Right ventricle myocardium superior (tissue), 1 donor: ENCODE data around the gene LRBA. TPM values are rescaled to one million over a fixed set of nuclear protein-coding genes. Genes with fewer than 3 reads are reported as not detected.
"Not testable (repeated sequence)": the region's sequence is repeated elsewhere in the genome, so short reads cannot be mapped to it uniquely, and the experiment has no call there.

Experiments
- ATAC-seq: fragments of 200-7000 bp; cut with Tn5 transposase; one replicate; pipeline ENCODE4 v1.9.1; 2020; ENCODE audit warnings: mild to moderate bottlenecking; ENCODE audit not compliant: poor library complexity
- DNase-seq: peaks from one replicate; pipeline ENCODE4 v3.0.0-alpha.2; 2020
- intact Hi-C: fragments of 100-400 bp; cut with DNase I; formaldehyde crosslinking; loops from one replicate; pipeline ENCODE4 v1.11.2; 2022
- total RNA-seq: library from RNA; stranded (reverse); fragmentation: NEBNext Ultra II Directional; extraction: Animal tissue kit (Norgen Biotek cat#: 25700); gene quantifications from one replicate; pipeline ENCODE4 v1.2.1, GENCODE V29; 2021
- donor health status: DM: no; HTN: yes; CAD: no; lungs with severe emphysema.

LRBA gene
- total RNA-seq, 1 donor from 2014 or later, result 17.9 TPM

DNA sequence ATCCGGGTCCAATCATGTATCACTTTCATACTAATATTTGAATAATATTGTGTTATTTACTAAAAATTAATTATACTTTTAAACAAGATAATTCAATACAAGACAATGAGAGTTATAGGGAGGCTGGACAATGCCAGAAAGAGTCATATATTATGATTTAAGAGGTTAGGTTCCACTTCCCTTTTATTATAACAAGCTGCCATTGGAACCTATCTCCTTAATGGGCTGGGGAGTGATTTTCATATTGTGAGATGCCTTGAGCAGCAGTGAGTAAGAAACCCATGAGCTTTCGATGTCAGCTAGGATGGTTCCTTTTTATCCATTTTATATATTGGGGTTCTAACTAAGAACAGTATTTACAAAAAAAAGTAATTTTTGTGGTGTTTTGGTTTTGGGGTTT, 341.3 kb downstream of the LRBA start:
- no peak for DNase-seq
- intact Hi-C loops, result no loop called here
- ATAC-seq, result no peak

DNA sequence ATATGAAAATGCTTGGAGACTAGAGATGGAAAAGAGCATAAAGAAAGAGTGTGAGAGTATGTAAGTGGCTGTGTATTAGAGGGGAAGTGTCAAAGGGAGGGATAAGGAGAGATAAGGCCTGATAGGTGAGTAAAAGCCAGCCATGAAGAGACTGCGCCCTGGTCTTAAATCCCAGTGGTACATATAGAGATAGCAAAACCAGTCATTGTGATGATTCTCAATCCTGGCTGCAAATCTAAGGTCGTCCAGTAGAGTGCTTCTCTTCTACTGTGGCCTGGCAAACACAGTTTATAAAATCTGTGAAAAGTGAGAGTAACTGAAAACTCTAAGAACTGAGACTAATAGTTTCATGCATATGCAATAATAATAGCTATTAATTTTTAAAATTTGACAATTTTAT, 346.3 kb downstream of the LRBA start:
- DNase-seq (no peak), ATAC-seq (no peak)
- intact Hi-C loops, result no loop called here

DNA sequence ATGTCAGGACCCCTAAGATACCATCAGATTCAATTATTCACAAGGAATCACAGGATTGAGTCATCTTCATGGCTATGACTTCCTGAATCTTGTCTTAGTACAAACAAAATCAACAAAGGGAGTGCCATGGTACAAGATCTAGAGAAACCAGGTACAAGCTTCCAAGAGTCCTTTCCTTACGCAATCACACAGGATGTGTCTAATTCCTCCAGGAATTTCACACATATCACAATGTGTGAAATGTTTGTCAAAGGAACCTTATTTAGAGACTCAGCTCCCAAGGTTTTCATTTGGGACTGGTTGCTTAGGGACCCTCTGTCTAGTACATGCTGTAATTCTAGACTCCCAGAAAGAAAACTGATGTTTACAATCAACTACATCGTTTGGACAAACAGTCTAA, 350.1 kb downstream of the LRBA start:
- ATAC-seq (no peak), DNase-seq (no peak)
- intact Hi-C loops, result no loop called here

DNA sequence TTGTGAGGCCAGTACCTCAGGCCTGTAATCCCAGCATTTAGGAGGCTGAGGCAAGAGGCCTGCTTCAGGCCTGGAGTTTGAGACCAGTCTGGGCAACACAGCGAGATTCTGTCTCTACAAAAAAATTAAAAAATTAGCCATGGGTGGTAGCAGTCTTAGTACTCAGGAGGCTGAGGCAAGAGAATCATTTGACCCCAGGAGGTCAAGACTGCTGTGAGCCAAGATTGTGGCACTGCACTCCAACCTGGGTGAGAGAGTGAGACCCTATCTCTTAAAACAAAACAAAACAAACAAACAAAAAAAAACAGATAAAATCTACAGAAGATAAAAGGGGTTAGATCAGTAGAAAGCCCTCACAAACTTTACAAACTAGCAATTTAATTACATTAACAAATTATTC, 352.4 kb downstream of the LRBA start:
- ATAC-seq (no peak), DNase-seq (no peak)
- intact Hi-C loops, result no loop called here

DNA sequence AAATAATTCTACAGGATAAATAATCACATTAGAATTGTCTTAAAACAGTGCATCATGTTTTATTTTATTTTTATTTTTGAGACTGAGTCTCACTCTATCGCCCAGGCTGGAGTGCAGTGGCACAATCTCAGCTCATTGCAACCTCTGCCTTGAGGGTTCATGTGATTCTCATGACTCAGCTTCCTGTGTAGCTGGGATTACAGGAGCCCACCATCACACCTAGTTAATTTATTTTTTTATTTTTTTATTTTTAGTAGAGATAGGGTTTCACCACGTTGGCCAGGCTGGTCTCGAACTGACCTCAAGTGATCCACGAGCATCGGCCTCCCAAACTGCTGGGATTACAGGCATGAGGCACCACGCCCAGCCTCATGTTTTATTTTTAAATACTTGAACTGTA, 353.5 kb downstream of the LRBA start:
- DNase-seq, ATAC-seq, intact Hi-C loops: not testable (repeated sequence)

DNA sequence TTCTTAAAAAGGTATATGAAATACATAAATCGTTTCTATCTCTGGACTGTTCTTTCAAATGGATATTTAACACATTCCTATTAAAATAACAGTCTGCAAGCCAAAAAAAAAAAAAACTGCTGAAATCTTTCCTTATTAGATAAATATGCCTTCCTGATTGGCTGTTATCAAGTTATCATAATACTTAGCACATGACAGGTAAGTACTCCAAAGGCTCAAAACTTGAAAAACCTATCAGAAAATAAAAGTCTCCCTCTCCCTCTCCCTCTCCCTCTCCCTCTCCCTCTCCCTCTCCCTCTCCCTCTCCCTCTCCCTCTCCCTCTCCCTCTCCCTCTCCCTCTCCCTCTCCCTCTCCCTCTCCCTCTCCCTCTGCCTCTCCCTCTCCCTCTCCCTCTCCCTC, 356.8 kb downstream of the LRBA start:
- DNase-seq, intact Hi-C loops, ATAC-seq: not testable (repeated sequence)

DNA sequence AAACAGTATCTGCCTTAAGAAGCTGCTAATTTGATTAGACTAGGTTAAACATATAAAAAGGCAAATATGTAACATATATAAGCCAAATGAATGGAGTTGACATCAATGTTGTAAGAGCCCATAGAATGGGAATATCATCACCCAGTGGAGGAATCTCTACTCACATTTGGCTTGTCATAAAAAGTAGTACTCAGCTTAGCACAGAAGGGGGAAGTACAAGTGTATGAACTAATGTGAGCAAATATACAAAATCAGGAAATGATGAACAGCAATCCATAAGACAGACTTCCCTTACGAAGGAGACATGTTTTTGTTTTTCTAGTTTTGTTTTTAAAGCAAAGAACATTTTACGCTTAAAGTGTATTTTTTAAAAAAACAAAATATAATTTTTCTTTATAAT, 358.2 kb downstream of the LRBA start:
- ATAC-seq (no peak), DNase-seq (no peak)
- intact Hi-C loops, result no loop called here

DNA sequence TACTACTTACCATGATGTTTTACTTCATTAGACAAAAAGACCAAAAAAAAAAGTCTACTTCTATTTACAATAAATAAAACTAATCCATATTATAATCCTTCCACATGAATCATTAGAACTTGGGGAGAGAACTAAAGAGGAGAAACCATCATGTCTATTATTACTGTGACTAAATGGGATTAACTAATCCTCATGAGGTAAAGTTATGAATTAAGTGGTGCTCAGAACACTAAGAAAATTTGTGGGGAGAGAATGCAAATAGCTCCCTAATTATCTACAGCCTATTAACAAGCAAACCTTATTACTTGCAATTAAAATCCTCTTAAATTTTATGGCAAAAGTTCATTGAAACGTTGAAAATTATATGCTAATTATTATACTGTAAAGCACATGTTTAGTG, 364.3 kb downstream of the LRBA start:
- DNase-seq, result no peak
- intact Hi-C loops, result no loop called here
- ATAC-seq, result no peak

DNA sequence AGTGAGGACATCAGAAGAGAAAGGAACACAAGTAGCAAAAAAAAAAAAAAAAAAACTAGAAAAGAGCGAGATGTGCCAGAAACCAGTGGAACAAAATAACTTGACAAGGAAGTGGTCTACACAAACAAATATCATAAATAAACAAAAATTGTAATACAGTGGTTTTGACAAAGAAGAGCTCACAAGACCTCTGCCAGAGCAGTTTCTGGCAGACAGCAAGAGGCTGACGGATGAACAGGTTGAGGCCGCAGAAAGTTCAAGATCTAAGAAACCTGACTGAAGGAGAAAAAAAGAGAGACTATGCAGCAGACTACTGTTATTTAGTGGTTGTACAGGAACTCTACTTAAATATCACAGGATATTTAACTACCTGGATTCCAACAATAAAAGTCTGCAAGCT, 367.0 kb downstream of the LRBA start:
- intact Hi-C loops, result no loop called here
- ATAC-seq, result no peak
- no peak for DNase-seq

DNA sequence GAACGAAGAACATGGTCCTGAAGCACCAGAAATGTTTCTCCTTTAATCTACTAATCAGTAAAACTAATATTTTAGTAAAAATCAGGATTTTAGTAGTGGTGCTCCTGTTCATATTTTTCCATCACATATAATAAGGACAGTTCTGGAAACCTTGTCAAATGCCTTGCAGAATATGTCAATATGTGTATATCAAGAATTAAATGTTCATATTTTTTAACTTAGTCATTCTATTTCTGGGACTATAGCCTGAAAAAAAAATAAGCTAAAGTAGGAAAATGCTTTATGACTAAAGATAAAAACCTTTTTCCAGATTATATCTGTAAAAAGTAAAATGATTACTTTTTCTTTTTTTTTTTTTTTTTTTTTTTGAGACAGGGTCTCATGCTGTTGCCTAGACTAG, 368.1 kb downstream of the LRBA start:
- intact Hi-C loops, result no loop called here
- ATAC-seq (no peak), DNase-seq (no peak)

DNA sequence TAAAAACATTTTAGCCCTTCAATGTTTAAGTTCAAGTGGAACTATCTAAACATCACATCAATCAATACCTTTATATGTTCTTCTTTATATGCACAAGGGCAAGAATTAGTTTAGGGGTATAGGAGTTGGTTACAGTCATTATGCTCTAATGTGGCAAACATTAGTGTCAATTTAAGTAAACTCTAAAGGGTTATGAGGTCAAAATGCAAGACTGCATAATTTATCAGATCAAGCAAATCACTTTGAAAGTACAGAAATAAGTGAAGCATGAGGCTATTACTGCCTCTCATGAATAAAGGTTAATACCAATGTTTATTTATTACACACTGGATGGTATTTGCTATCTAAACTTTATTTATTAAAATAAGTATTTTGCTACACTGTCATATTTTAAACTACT, 373.5 kb downstream of the LRBA start:
- DNase-seq (no peak), ATAC-seq (no peak)
- intact Hi-C loops, result no loop called here

DNA sequence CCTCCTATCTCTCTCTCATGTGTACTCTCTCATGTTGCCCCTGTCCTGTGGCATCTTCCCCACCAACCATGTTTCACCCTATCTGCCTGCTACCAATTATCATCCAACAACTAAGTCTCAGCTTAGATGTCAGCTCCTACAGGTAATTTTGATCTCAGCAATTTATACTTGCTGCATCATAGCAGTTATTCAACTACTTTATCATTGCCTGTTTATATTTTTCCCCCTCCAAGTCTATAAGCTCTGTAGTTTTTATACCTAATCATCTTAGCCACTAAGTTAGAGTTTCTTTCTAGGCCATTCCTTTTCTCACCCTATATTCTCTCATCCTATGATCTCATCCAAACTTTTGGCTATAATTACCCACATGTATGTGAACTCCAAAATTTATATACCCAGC, 382.4 kb downstream of the LRBA start:
- DNase-seq (no peak), ATAC-seq (no peak)
- intact Hi-C loops, result no loop called here

DNA sequence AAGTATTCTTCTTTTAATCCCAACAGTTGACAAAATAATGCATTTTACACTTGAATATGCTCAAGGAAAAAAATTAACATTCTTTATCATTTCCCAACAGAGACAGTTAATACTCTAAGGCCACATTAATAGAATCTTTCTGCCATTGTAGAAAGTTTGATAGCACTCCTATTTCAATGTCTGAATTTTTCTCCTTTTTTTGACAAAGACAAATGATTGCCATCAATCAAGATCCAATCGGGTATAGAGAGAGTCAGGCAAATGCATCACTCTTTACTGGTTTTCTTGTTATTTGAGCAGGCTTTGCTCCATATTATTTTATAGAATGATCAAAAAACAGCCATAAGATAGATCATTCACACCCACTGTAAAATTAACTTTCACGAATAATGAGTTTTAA, 387.0 kb downstream of the LRBA start:
- intact Hi-C loops, result no loop called here
- DNase-seq (no peak), ATAC-seq (no peak)

DNA sequence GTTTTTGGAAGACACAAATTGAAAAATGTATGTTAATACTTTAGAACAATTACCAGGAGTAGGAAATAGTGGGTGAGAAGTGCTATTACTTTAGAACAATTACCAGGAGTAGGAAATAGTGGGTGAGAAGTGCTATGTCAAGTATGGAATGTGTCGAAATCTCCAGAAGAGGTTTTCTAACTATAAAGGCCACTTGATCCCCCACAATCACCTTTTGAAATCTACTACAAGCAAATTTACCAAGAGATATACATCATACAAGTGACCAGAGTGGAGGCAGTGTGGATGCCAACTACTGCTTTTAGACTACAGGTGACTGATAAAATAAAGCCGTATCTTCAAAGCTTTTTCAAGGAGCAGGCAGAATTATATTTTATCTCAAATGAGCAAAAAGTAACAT, 390.1 kb downstream of the LRBA start:
- DNase-seq (no peak), ATAC-seq (no peak)
- intact Hi-C loops, result no loop called here

DNA sequence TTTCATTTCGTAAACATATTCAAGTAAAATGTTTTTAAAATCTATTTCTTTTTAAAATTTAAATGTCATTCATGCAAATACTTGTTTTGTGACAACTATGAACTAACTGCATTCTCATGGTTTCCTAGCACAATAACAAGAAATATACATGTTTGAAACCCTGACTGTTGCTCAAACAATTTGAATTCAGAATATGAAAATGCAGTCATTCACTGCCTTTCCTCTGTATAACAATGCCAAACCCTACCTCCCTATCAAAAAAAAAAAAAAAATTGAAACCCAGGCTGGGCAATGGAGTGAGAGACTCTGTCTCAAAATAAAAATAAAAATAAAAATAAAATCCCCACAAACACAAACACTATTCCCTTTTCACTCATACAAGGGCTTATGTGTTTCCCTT, 391.0 kb downstream of the LRBA start:
- intact Hi-C loops, result no loop called here
- no peak for DNase-seq

DNA sequence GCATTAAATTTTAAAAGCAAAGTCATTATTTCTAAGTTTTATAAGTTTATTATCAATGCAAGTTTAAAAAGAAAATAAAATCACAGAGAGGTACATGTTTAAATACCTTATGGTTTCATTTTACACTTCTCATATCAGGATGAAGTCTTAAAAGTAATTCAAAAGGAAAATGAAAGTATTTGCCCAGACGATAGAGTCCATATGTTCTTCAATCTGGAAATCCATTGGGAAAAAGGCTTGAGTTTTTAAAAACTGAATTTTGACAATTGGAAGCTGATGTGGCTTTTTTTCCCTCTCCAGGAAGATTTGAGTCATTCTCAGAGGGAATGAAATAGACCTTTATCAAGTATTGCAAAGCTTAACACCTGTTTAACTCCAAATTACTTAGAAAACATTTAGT, 396.0 kb downstream of the LRBA start:
- ATAC-seq (no peak), DNase-seq (no peak)
- intact Hi-C loops, result no loop called here

More for the DNA sequence above, 391.0 kb downstream of the LRBA start:
- ATAC-seq, result no peak

DNA sequence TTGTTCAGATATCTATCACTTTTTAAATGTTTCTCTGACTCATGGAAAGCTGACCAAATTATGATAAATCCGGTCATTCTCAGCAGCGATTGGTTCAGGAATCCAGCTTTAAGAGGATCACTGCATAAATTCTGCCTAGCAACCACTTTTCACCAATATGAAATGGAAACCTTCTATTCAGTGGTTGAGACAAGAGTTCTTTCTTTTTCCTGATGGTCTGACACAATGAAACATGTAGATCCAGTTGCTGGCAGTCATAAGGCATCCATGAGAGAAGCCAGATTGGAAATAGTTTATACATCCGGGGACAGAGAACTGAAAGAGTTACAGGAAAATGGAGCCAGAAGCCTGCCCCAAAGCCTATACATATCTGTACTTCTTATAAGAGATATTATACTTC, 406.0 kb downstream of the LRBA start:
- ATAC-seq, result no peak
- intact Hi-C loops, result no loop called here

DNA sequence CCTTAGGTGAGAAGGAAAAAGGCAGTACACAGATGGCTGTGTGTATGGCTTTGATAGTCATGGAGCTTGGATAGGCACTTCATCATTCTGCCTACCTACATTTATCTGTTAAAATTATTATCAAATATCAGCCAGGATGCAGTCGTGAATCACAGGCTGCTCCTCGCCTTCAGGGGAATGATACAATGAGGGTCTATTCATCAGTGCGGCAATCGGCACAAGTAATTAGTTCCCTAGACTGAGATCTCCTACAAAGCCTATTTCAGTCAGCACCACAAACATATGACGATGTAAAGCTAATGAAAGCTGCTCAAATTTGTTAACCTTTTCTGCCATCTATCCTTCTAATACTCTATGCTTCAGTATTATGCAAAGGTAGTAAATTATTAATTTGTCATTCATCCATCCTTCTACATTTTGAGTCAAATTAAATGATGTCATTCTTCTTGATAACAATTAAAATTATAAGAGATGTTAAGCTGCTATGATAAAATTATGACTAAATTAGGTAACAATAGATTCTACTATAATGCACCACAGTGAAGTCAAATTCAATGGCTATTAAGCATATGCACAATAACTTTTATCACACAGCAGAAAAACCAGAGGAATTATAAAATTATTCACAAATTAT, 414.2 kb downstream of the LRBA start:
- ATAC-seq (no peak), DNase-seq (no peak)
- intact Hi-C loops, result no loop called here

More for the DNA sequence above, 406.0 kb downstream of the LRBA start:
- DNase-seq, result no peak

DNA sequence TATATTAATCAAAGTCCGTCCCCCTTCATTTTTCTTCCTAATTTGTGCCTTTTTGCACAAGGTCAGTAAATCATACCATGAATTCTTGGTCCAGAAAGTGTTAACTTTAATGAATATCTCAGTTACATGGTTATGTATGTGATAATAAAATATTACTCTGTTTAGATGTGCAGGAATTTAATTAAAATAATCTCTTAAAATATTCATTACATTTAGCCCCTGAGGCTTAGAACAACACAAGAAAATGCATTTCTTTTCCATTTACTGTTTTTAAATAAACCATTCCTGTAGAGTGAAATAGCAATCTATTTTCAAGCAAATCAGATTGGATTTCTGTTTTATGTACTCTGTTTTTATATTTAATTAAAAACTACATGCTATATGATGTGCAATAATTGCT, 415.5 kb downstream of the LRBA start:
- ATAC-seq (no peak), DNase-seq (no peak)
- intact Hi-C loops, result no loop called here

DNA sequence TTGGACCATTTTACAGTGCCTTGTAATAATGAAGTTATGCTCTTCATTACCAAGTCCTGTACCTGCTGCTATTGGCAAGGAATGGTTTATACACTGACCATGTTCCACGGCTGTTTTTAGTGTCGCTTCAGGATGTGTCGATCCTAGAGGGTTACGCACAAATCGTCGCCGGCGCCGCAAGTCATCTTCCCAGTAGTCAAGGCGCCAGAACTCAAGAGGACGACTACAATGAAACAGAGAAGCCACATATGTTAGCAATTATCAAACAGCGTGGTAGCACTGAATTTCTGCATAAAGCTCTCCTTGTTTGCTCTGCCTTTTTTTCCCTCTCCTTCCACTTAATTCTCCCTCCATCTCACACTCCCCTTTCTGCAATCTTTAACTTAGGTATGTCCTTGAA, 416.2 kb downstream of the LRBA start:
- intact Hi-C loops, result no loop called here
- ATAC-seq (no peak), DNase-seq (no peak)

DNA sequence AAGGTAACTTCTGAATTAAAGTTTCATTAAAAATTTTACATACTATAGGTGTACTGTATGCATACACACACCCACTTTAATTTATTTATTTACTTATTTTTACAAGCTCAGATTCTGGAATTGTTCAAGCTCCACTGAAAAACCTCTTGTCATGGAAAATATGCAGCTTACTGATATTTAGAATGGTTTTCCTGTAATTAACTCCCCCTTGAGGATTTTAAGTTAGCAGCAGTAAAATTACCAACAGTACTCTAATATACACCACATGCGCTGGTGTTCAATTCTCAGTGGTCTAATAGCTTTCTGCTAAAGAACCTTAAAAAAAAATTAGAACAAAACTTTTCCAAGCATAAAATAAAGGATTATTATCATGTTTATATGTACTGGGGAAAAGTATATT, 421.1 kb downstream of the LRBA start:
- intact Hi-C loops, result no loop called here
- DNase-seq (no peak), ATAC-seq (no peak)
